ENCODE data around the gene RABGAP1. TPM values are rescaled to one million over a fixed set of nuclear protein-coding genes. Genes with fewer than 3 reads are reported as not detected.

The RABGAP1 gene
- total RNA-seq, 1 donor from 2014 or later = 31.9 TPM

GRCh38 chr9:123083680-123084079 lies 142.9 kb downstream of the RABGAP1 start:
- DNase-seq (ENCODE audit: low read depth) (no peak), FAIRE-seq (no peak)
- Histone ChIP-seq H3K27me3 (ENCODE audit: control insufficient read depth, insufficient read depth, low read length) (no peaks in the 10 kb centered on the region), H3K4me3 (ENCODE audit: low read depth, low read length) (no peak overlapping the region), H3K36me3 (ENCODE audit: control insufficient read depth, insufficient read depth, low read length) (peaks cover 6% of the 10 kb centered on the region)
- no peak for TF ChIP-seq CTCF (IDR thresholded peaks at IDR 0.05; ENCODE audit: insufficient read depth, low read length, severe bottlenecking)

- TF ChIP-seq CTCF (IDR thresholded peaks at IDR 0.05; ENCODE audit: insufficient read depth, low read length, severe bottlenecking) = no peak
- peaks cover 8% of the 10 kb centered on the region for H3K36me3 ChIP-seq (ENCODE audit: control insufficient read depth, insufficient read depth, low read length)
- no peak overlapping the region for H3K4me3 ChIP-seq (ENCODE audit: low read depth, low read length)
- no peak for FAIRE-seq
- no peak for DNase-seq (ENCODE audit: low read depth)
- no peaks in the 10 kb centered on the region for H3K27me3 ChIP-seq (ENCODE audit: control insufficient read depth, insufficient read depth, low read length)
Observed at GRCh38 chr9:123084256-123084655, 143.4 kb downstream of the RABGAP1 start.

- Histone ChIP-seq H3K36me3 (ENCODE audit: control insufficient read depth, insufficient read depth, low read length) (peaks cover 15% of the 10 kb centered on the region), H3K4me3 (ENCODE audit: low read depth, low read length) (no peak overlapping the region), H3K27me3 (ENCODE audit: control insufficient read depth, insufficient read depth, low read length) (no peaks in the 10 kb centered on the region)
- peak; percentile 23 for DNase-seq (ENCODE audit: low read depth)
- TF ChIP-seq CTCF (IDR thresholded peaks at IDR 0.05; ENCODE audit: insufficient read depth, low read length, severe bottlenecking) = no peak
- FAIRE-seq = no peak
Observed at GRCh38 chr9:123085916-123086315, 145.1 kb downstream of the RABGAP1 start.

- no peak for DNase-seq (ENCODE audit: low read depth)
- Histone ChIP-seq H3K4me3 (ENCODE audit: low read depth, low read length) (no peak overlapping the region), H3K27me3 (ENCODE audit: control insufficient read depth, insufficient read depth, low read length) (no peaks in the 10 kb centered on the region), H3K36me3 (ENCODE audit: control insufficient read depth, insufficient read depth, low read length) (peaks cover 17% of the 10 kb centered on the region)
- FAIRE-seq = no peak
- TF ChIP-seq CTCF (IDR thresholded peaks at IDR 0.05; ENCODE audit: insufficient read depth, low read length, severe bottlenecking) = no peak
Observed at GRCh38 chr9:123087359-123087888, 146.6 kb downstream of the RABGAP1 start.

GRCh38 chr9:123089040-123089439 lies 148.2 kb downstream of the RABGAP1 start:
- FAIRE-seq (no peak), DNase-seq (ENCODE audit: low read depth) (no peak)
- Histone ChIP-seq H3K36me3 (ENCODE audit: control insufficient read depth, insufficient read depth, low read length) (peaks cover 20% of the 10 kb centered on the region), H3K4me3 (ENCODE audit: low read depth, low read length) (no peak overlapping the region), H3K27me3 (ENCODE audit: control insufficient read depth, insufficient read depth, low read length) (no peaks in the 10 kb centered on the region)
- TF ChIP-seq CTCF (IDR thresholded peaks at IDR 0.05; ENCODE audit: insufficient read depth, low read length, severe bottlenecking) = no peak

GRCh38 chr9:123089790-123090189 lies 149.0 kb downstream of the RABGAP1 start:
- peaks cover 17% of the 10 kb centered on the region for H3K36me3 ChIP-seq (ENCODE audit: control insufficient read depth, insufficient read depth, low read length)
- H3K4me3 ChIP-seq (ENCODE audit: low read depth, low read length) = no peak overlapping the region
- no peaks in the 10 kb centered on the region for H3K27me3 ChIP-seq (ENCODE audit: control insufficient read depth, insufficient read depth, low read length)
- DNase-seq (ENCODE audit: low read depth) (no peak), FAIRE-seq (no peak)
- no peak for TF ChIP-seq CTCF (IDR thresholded peaks at IDR 0.05; ENCODE audit: insufficient read depth, low read length, severe bottlenecking)
